Measurements from ENCODE around the gene ME1.
"Not testable (repeated sequence)": the region's sequence is repeated elsewhere in the genome, so short reads cannot be mapped to it uniquely, and the experiment has no call there.

Gene ME1

DNA sequence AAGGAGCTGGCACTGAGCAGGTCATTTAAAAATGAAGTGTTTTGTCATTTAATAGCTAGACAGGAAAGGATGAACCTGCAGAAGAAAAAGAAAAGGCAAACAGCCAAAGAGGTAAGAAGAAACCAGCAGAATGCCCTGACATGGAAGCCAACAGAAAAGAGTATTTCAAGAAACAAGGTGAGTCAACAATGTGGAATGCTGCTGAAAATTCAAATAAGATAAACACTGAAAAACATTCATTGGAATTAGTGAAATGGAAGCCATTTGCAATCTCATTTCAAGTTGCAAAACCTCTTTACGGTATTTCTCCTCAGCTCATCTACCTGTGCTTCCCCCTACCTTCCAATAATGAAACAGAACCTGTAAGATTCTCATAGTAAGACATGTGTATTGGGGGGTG is 178.1 kb downstream of the ME1 start:
- DNase-seq, result no peak

GRCh38 chr6:83250235-83250634 is 180.6 kb downstream of the ME1 start:
- DNase-seq, result no peak

- DNase-seq, result no peak
These were observed 183.4 kb downstream of the ME1 start for GRCh38 chr6:83247471-83247870.

GRCh38 chr6:83231146-83231545 is 199.7 kb downstream of the ME1 start:
- no peak for DNase-seq

GRCh38 chr6:83226517-83226916 is 204.3 kb downstream of the ME1 start:
- no peak for DNase-seq

DNA sequence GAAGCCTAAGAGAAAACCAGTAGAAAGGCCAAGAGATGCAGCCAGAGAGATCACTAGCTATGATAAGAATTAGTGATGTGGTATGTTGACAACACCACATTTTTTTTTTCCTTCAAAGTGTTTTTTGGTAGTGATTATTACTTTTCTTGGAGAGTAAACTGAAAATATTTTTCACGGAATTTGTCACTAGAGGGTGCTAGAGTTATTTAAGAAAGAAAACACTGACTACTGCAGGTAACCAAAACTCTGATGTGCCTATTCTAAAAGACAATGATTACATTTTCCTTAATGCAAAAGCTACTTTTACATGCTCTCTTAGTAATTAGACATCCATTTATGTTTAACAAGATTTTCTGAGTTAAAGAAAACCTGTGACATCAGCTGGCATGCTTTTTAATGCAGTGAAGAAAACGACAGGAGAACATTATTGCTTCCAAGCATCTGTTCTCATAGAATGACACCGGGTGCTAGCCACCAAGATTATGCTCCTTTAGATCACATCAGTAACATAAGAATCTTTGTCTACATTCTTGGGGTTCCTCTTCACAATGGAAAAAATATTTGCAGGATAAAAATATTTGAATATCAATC is 208.9 kb downstream of the ME1 start:
- DNase-seq, result peak; percentile 40

- DNase-seq, result no peak
These were observed 209.6 kb downstream of the ME1 start for GRCh38 chr6:83221276-83221675.

- no peak for DNase-seq
These were observed 210.7 kb downstream of the ME1 start for GRCh38 chr6:83220121-83220520.

DNA sequence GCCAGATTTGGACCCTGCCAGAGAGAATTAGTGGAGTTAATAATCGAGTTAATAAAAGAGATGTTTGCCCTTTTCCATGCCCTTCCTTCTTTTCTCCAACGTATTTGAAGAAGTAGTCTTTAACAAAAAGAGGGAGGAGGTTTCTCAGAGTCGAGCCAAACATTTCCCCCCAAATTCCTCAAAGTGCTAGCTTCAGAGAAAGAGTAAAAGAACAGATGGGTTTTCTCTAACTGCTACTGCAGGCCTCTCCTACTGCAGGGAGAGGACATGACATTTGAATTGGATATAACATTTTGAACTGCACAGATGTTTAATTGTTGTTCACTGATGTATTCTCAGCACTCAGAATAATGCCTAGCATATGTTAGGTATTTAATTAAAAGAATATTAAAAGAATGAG is 212.2 kb downstream of the ME1 start:
- DNase-seq, result no peak

GRCh38 chr6:83216806-83217205 is 214.0 kb downstream of the ME1 start:
- DNase-seq, result no peak

DNA sequence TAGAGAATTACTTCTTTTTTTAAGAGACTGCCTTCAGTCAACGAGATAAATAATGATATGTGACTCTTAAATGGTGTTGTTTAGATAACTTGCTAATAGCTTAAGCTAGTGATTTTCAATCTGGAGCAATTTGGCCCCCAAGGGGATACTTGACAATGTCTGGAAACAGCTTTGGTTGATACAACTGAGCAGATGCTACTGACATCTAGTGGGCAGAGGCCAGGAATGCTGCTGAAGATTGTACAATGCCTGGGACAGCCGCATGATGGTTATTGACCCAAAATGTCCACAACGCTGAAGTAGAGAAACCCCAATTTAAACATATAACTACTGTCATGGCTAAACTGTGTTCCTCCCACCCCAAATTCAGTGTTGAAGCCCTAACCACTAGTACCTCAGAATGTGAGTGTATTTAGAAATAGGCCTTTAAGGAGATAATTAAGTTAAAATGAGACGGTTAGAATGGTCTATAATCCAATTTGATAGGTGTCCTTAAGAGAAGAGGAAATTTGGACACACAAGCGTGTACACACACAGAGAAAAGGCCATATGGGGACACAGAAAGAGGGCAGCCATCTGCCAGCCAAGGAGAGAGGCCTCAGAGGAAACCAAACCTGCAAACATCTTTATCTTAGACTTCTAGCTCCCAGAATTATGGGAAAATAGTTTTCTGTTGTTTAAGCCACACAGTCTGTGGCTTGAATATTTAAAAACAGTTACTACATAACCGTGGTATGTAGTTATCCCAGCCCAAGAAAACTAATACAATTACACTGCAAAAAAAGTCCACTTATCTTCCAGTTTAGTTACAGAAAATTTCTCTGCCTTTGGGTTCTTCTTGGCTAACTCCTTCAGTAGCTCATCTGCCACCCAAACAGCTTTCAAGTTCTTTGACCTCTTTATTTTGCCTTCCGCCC is 215.5 kb downstream of the ME1 start:
- peak; percentile 67 for DNase-seq

DNA sequence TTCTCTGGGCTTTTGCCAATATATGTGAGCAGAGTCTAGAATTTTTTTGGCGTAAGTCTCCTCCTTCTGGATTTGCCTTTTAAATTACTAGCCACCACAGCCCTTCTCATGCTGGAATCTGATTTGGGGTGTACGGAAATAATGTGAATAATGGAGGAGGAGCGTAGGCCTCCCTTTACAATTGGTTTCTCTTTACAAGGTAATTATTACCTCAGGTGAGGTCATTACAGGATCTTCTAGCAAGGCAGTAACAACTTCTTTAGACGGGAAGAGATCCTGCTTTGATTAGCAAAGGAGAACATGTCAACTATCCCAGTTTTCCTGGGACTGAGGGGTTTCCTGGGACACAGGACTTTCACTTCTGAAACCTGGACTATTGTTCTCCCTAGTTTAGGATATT is 228.8 kb downstream of the ME1 start:
- DNase-seq, result no peak

GRCh38 chr6:83199863-83200225 is 231.0 kb downstream of the ME1 start:
- DNase-seq, result no peak

DNA sequence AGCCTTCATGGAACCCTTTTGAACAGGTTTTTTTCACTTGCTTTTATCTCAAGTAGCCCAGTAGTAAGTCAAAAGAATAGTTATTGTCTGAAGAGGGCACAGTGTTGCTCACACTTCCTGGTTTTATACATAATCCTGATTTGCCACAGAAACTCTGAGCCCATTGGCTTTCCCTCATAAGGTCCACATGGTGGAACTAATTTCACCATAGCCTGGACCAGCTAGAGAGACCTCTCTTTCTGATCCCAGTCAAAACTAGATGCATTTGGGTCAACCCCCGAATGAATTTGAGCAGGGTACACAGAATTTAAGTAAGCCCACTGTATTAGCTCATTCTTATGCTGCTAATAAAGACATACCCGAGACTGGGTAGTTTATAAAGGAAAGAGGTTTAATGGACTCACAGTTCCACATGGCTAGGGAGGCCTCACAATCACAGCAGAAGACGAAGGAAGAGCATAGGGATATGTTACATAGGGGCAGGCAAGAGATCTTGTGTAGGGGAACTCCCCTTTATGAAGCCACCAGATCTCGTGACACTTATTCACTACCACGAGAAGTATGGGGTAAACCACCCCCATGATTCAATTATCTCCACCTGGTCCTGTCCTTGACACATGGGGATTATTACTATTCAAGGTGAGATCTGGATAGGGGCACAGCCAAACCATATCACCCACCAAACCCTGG is 231.5 kb downstream of the ME1 start:
- DNase-seq, result no peak

- no peak for DNase-seq
These were observed 232.2 kb downstream of the ME1 start for GRCh38 chr6:83198486-83199172.

DNA sequence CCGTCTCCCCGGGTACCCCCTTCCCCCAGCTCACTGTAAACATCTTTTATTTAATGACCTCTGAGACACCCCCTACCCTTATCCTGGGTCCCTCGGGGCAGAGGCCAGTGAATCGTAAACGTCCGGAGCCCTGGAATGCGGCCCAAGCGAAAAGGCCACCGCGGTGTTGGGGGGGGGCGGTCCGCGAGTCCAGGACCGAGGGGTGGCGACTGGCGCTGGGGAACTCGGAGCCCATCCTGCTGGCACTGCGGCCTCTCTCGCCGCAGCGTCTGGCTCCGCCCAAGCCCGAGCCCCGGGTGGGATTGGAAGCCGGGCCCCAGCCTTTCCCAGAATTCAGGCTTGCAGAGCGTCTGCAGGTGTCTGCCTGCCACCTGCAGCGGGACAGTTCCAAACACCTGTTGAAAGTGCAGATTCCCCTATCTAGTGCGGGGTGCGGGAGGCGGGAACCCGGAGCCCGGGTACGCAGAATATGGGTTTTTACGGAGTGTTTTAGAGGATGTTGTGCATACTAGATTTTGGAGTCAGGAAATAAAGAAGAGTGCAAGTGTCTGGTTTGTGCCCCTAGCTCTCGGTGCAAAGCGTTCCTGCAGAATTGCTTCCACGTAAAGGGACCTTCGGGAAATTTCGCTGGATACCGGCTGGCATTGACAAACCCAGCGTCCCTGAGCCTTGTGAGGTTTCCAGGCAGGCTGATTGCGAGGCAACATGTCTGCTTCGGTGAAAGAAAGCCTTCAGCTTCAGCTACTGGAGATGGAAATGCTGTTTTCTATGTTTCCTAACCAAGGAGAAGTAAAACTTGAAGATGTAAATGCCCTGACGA is 236.9 kb downstream of the ME1 start:
- DNase-seq, result peak; percentile 6

GRCh38 chr6:83192871-83193746 is 237.7 kb downstream of the ME1 start, which contains the start of the genes PGM3 and RWDD2A:
Gene PGM3, minus strand, starts transcription at chr6:83193265. Its CDS starts 2,253 bp downstream, at chr6:83191012.
Gene RWDD2A, plus strand, starts transcription at chr6:83193357. Its CDS starts 1,095 bp downstream, at chr6:83194452.
- DNase-seq, result peak; percentile 89

DNA sequence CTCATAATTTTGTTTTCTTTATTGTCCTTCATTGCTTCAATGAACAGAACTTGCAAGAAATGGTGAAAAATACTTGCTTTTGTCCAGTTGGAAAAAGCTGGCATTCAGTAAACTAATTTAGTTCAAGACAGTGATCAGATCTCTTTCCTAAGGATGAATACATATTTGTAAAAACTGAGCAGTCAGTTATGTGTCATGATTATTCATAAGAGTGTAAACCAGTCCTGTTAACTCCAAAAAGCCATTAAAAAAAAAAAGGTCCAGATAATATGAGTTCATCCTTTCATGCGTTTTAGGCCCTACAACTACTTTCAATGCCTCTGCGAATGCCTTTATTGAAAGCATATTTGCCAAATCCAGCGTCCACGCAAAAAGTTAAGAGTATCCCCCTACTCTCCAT is 238.4 kb downstream of the ME1 start:
- DNase-seq, result no peak

DNA sequence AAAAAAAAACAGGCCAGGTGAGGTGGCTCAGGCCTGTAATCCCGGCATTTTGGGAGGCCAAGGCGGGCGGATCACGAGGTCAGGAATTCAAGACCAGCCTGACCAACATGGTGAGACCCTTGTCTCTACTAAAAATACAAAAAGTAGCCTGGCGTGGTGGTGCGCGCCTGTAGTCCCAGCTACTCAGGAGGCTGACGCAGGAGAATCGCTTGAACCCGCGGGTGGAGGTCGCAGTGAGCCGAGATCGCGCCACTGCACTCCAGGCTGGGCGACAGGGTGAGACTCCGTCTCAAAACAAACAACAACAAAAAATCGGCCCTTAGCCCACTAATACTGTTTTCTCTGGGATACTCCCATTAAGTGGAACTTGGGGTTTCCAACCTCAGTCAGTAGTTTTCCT is 238.9 kb downstream of the ME1 start:
- not testable (repeated sequence) for DNase-seq

- no peak for DNase-seq
These were observed 240.2 kb downstream of the ME1 start for GRCh38 chr6:83190626-83191025.

DNA sequence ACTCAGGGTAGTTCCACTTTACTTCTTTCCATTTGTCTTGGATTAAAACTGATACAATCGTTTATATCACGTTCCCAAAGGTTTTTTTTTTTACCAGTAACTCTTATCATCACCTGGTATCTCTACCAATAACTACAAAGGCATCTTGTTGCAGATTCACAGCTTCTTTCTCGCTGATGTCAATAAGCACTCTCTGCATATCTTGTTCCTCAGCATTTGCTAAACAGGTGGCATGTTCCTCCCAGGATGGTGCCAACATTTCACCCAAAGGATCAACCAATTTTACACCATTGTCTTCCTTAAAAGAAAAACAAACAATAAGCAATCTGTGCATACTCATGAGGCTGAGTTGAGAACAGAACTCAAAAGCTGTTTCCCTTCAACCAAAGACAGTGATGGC is 242.3 kb downstream of the ME1 start:
- DNase-seq, result no peak

Data from CD4-positive, alpha-beta T cell treated with Interleukin-12 subunit alpha and Interleukin-12 subunit beta, for 1 hour (primary cell).